HEK293 (cell line): ENCODE measurements around the gene ERBB4.

Experiments
- CTCF ChIP-seq: fragments of 450-650 bp; formaldehyde crosslinking; IDR thresholded peaks from 2 replicates; pipeline ENCODE4 v1.5.1; 2016; ENCODE audit warnings: missing biosample characterization, missing genetic modification characterization
- SP2 ChIP-seq: fragments of 450-650 bp; formaldehyde crosslinking; IDR thresholded peaks from 2 replicates; pipeline ENCODE4 v1.5.1; 2016; ENCODE audit warnings: missing biosample characterization, missing genetic modification characterization
- TCF7L2 ChIP-seq: IDR thresholded peaks from 2 replicates; pipeline ENCODE4 v1.6.1; 2011; ENCODE audit warnings: low read depth, mild to moderate bottlenecking, inconsistent platforms, low read length, moderate library complexity, borderline replicate concordance
- ZEB2 ChIP-seq: fragments of 450-650 bp; formaldehyde crosslinking; IDR thresholded peaks from 2 replicates; pipeline ENCODE4 v1.5.1; 2016; ENCODE audit warnings: missing biosample characterization, missing genetic modification characterization
- ZNF416 ChIP-seq: fragments of 450-650 bp; formaldehyde crosslinking; IDR thresholded peaks from 2 replicates; pipeline ENCODE4 v1.5.1; 2016; ENCODE audit warnings: missing biosample characterization, missing genetic modification characterization
- ZNF585B ChIP-seq: fragments of 450-650 bp; formaldehyde crosslinking; IDR thresholded peaks from 2 replicates; pipeline ENCODE4 v1.5.1; 2016; ENCODE audit warnings: missing biosample characterization, missing genetic modification characterization
- ZNF677 ChIP-seq: fragments of 450-650 bp; IDR thresholded peaks from 2 replicates; pipeline ENCODE4 v1.5.0; 2018; ENCODE audit warnings: missing biosample characterization, mild to moderate bottlenecking, missing genetic modification characterization, moderate library complexity
- TF ChIP-seq, protein P1 (sequence below): fragments of 450-650 bp; formaldehyde crosslinking; IDR thresholded peaks from 2 replicates; pipeline ENCODE4 v1.5.1; 2017; ENCODE audit warnings: missing biosample characterization, missing genetic modification characterization

GRCh38 chr2:211722928-211723327 lies 815.7 kb downstream of the ERBB4 start:
- TF ChIP-seq CTCF (no peak), ZEB2 (tag by site-specific recombination) (no peak), SP2 (tag by site-specific recombination) (no peak), ZNF677 (tag by site-specific recombination) (no peak), TCF7L2 (no peak), ZNF416 (tag by site-specific recombination) (no peak), ZNF585B (tag by site-specific recombination) (no peak)
- TF ChIP-seq, protein P1, sequence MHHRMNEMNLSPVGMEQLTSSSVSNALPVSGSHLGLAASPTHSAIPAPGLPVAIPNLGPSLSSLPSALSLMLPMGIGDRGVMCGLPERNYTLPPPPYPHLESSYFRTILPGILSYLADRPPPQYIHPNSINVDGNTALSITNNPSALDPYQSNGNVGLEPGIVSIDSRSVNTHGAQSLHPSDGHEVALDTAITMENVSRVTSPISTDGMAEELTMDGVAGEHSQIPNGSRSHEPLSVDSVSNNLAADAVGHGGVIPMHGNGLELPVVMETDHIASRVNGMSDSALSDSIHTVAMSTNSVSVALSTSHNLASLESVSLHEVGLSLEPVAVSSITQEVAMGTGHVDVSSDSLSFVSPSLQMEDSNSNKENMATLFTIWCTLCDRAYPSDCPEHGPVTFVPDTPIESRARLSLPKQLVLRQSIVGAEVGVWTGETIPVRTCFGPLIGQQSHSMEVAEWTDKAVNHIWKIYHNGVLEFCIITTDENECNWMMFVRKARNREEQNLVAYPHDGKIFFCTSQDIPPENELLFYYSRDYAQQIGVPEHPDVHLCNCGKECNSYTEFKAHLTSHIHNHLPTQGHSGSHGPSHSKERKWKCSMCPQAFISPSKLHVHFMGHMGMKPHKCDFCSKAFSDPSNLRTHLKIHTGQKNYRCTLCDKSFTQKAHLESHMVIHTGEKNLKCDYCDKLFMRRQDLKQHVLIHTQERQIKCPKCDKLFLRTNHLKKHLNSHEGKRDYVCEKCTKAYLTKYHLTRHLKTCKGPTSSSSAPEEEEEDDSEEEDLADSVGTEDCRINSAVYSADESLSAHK: no peak
